Natural killer cell (primary cell): ENCODE results near the gene HS3ST4. TPM values are rescaled to one million over a fixed set of nuclear protein-coding genes. Genes with fewer than 3 reads are reported as not detected.

Experiments used
- ATAC-seq, 3 donors: fragments of 150-1000 bp in 2 of 3; fragments of 200-7000 bp in 1 of 3; cut with Tn5 transposase; 1 replicate in 1 of 3; 2 replicates in 2 of 3; pipeline ENCODE4 v1.10.0; 2021; ENCODE audit warnings: mild to moderate bottlenecking in 2 of 3, moderate library complexity in 2 of 3
- DNase-seq, 2 donors: peaks; one replicate each; pipeline versions ENCODE4 v3.0.0 to v3.0.0-alpha.2; 2013 to 2021; ENCODE audit warnings: mixed read lengths in 1 of 2
- H3K27ac ChIP-seq: one replicate; pipeline ENCODE4 v1.5.1; 2013; ENCODE audit warnings: mild to moderate bottlenecking, low read length
- H3K27me3 ChIP-seq: one replicate; pipeline ENCODE4 v1.6.1; 2013; ENCODE audit warnings: low read length; ENCODE audit not compliant: control insufficient read depth, insufficient read depth
- H3K36me3 ChIP-seq: one replicate; pipeline ENCODE4 v1.6.1; 2013; ENCODE audit warnings: low read length; ENCODE audit not compliant: control insufficient read depth, insufficient read depth
- H3K4me1 ChIP-seq: one replicate; pipeline ENCODE4 v1.6.1; 2013; ENCODE audit warnings: low read length; ENCODE audit not compliant: control insufficient read depth, insufficient read depth
- H3K4me3 ChIP-seq: one replicate; pipeline ENCODE4 v1.5.1; 2013; ENCODE audit warnings: low read length
- H3K9me3 ChIP-seq: one replicate; pipeline ENCODE4 v1.6.1; 2013; ENCODE audit warnings: low read length; ENCODE audit not compliant: control insufficient read depth, insufficient read depth
- H3K27ac Mint-ChIP-seq, 2 donors: one replicate each; pipeline ENCODE4 v1.8.0; 2022; ENCODE audit warnings: mild to moderate bottlenecking in 2 of 2, mixed read lengths in 2 of 2, moderate library complexity in 1 of 2
- H3K27me3 Mint-ChIP-seq, 2 donors: one replicate each; pipeline ENCODE4 v1.8.0; 2022; ENCODE audit warnings: low read depth in 2 of 2, mixed read lengths in 2 of 2
- H3K36me3 Mint-ChIP-seq: one replicate; pipeline ENCODE4 v1.8.0; 2022; ENCODE audit warnings: mixed read lengths
- H3K4me1 Mint-ChIP-seq, 2 donors: one replicate each; pipeline ENCODE4 v1.8.0; 2022; ENCODE audit warnings: mixed read lengths in 2 of 2
- H3K4me3 Mint-ChIP-seq: one replicate; pipeline ENCODE4 v1.8.0; 2022; ENCODE audit warnings: mild to moderate bottlenecking, moderate library complexity, mixed read lengths
- H3K9me3 Mint-ChIP-seq, 2 donors: one replicate each; pipeline ENCODE4 v1.8.0; 2022; ENCODE audit warnings: mixed read lengths in 2 of 2
- CTCF ChIP-seq: fragments of 200-600 bp; IDR thresholded peaks from one replicate; pipeline ENCODE4 v1.8.0; 2022; ENCODE audit warnings: antibody characterized with exemption
- WGBS: methylation state at CpG from one replicate; pipeline ENCODE4 v1.1.7; 2013; ENCODE audit warnings: missing lambda C conversion rate; ENCODE audit not compliant: insufficient coverage; 5-methylcytosine and 5-hydroxymethylcytosine counted together
- intact Hi-C: fragments of 100-400 bp; cut with micrococcal nuclease; formaldehyde crosslinking; loops from one replicate; pipeline ENCODE4 v1.14.2; 2022
- total RNA-seq, 4 donors: library from RNA; stranded (reverse); fragments of 120-200 nt in 1 of 4; gene quantifications; one replicate each; pipeline versions ENCODE4 v1.2.3 to v1.2.4, GENCODE V29; 2013 to 2022

Gene HS3ST4
- total RNA-seq, 3 donors from 2014 or later (not counting 1 experiment from before 2014, with no cell fraction given), result not detected

- Histone ChIP-seq H3K4me3 (no peak overlapping the region), H3K36me3 (no peaks in the 10 kb centered on the region), H3K9me3 (no peaks in the 10 kb centered on the region), H3K27ac (no peak overlapping the region), H3K4me1 (no peaks in the 10 kb centered on the region), H3K27me3 (no peaks in the 10 kb centered on the region)
- peaks cover 0 to 4% of the 10 kb centered on the region in 2 donors for H3K9me3 Mint-ChIP-seq
- DNase-seq, result no peak
- H3K36me3 Mint-ChIP-seq, result no peaks in the 10 kb centered on the region
- no peak for TF ChIP-seq CTCF
- peaks cover 0 to 9% of the 10 kb centered on the region in 2 donors for H3K27me3 Mint-ChIP-seq
- intact Hi-C loops, result no loop called here
- H3K27ac Mint-ChIP-seq, result no peak overlapping the region
- no peaks in the 10 kb centered on the region for H3K4me1 Mint-ChIP-seq
- WGBS, result 84% methylated on average over 9 of the region's 9 CpGs
- no peak for ATAC-seq
- H3K4me3 Mint-ChIP-seq, result no peak overlapping the region
Measured at GRCh38 chr16:26050472-26050871, 358.7 kb downstream of the HS3ST4 start.

- H3K27me3 Mint-ChIP-seq, result peaks cover 0 to 9% of the 10 kb centered on the region in 2 donors
- 22% methylated on average over 2 of the region's 2 CpGs for WGBS
- DNase-seq (no peak), ATAC-seq (no peak)
- H3K4me1 Mint-ChIP-seq, result no peaks in the 10 kb centered on the region
- Histone ChIP-seq H3K27me3 (no peaks in the 10 kb centered on the region), H3K4me1 (no peaks in the 10 kb centered on the region), H3K9me3 (no peaks in the 10 kb centered on the region), H3K27ac (no peak overlapping the region), H3K4me3 (no peak overlapping the region), H3K36me3 (no peaks in the 10 kb centered on the region)
- no peak overlapping the region for H3K4me3 Mint-ChIP-seq
- H3K9me3 Mint-ChIP-seq, result peaks cover 0 to 4% of the 10 kb centered on the region in 2 donors
- no peak for TF ChIP-seq CTCF
- no peaks in the 10 kb centered on the region for H3K36me3 Mint-ChIP-seq
- no peak overlapping the region for H3K27ac Mint-ChIP-seq
- intact Hi-C loops, result no loop called here
Measured at GRCh38 chr16:26051063-26051462, 359.3 kb downstream of the HS3ST4 start.

DNA sequence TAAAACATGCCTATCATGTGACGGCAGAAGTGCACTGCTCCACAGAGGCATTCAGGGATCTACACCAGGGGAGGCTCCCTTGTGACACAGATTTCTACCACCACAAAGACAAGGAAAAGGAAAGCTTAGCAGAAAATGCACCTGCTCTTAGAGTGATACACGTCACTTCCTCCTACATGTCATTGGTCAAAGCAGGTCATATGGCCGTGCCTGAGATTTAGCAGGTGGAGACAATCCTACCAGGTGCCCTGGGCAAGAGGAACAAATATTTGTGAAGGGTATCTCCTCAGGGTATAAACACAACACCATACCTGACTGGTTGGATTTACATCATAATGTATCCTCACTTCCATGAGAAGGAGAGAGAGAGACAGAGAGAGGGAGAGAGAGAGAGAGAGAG lies 362.1 kb downstream of the HS3ST4 start:
- DNase-seq, result no peak
- no peak for ATAC-seq
- Histone ChIP-seq H3K4me3 (no peak overlapping the region), H3K36me3 (no peaks in the 10 kb centered on the region), H3K9me3 (peaks cover 3% of the 10 kb centered on the region), H3K27me3 (no peaks in the 10 kb centered on the region), H3K4me1 (no peaks in the 10 kb centered on the region), H3K27ac (no peak overlapping the region)
- WGBS, result 95% methylated on average over 3 of the region's 3 CpGs
- intact Hi-C loops, result no loop called here
- H3K9me3 Mint-ChIP-seq, result peaks cover 0 to 4% of the 10 kb centered on the region in 2 donors
- H3K27me3 Mint-ChIP-seq, result peaks cover 0 to 9% of the 10 kb centered on the region in 2 donors
- no peaks in the 10 kb centered on the region for H3K4me1 Mint-ChIP-seq
- no peak for TF ChIP-seq CTCF
- H3K27ac Mint-ChIP-seq, result no peak overlapping the region
- no peaks in the 10 kb centered on the region for H3K36me3 Mint-ChIP-seq
- H3K4me3 Mint-ChIP-seq, result no peak overlapping the region

GRCh38 chr16:26058326-26058725 lies 366.6 kb downstream of the HS3ST4 start:
- Histone ChIP-seq H3K36me3 (no peaks in the 10 kb centered on the region), H3K4me3 (no peak overlapping the region), H3K27ac (no peak overlapping the region), H3K27me3 (no peaks in the 10 kb centered on the region), H3K9me3 (peaks cover 3% of the 10 kb centered on the region), H3K4me1 (no peaks in the 10 kb centered on the region)
- no peak for TF ChIP-seq CTCF
- Mint-ChIP-seq H3K27me3 (peaks cover 0 to 1% of the 10 kb centered on the region in 2 donors), H3K4me1 (no peaks in the 10 kb centered on the region), H3K27ac (no peak overlapping the region), H3K36me3 (no peaks in the 10 kb centered on the region), H3K4me3 (no peak overlapping the region), H3K9me3 (peaks cover 0 to 4% of the 10 kb centered on the region in 2 donors)
- ATAC-seq (no peak), DNase-seq (no peak)
- WGBS, result 54% methylated on average over 3 of the region's 3 CpGs
- intact Hi-C loops, result no loop called here
